GM23338 (cell line): Measurements from ENCODE around the gene GALNT14.

Source experiments
- CREB1 ChIP-seq: fragments of 250-450 bp; sonication (Bioruptor Pico); IDR thresholded peaks from 2 replicates; pipeline ENCODE4 v1.5.0; 2020; ENCODE audit warnings: low read depth, mild to moderate bottlenecking, moderate library complexity
- EZH2 ChIP-seq: fragments of 200-600 bp; sonication (generic); IDR thresholded peaks from one replicate; pipeline ENCODE4 v1.8.0; 2017; ENCODE audit warnings: antibody characterized with exemption, mild to moderate bottlenecking, low read depth; ENCODE audit not compliant: unreplicated experiment
- EZH2phosphoT487 ChIP-seq: fragments of 200-600 bp; sonication (generic); IDR thresholded peaks from one replicate; pipeline ENCODE4 v1.8.1; 2018; ENCODE audit warnings: antibody characterized with exemption; ENCODE audit not compliant: unreplicated experiment
- JUNB ChIP-seq: IDR thresholded peaks from one replicate; pipeline ENCODE4 v1.6.1; 2016; ENCODE audit warnings: antibody characterized with exemption; ENCODE audit not compliant: unreplicated experiment
- NANOG ChIP-seq: IDR thresholded peaks from 2 replicates; pipeline ENCODE4 v1.6.1; 2016; ENCODE audit warnings: antibody characterized with exemption, borderline replicate concordance
- POLR2AphosphoS5 ChIP-seq: IDR thresholded peaks from 2 replicates; pipeline ENCODE4 v1.6.1; 2016; ENCODE audit warnings: antibody characterized with exemption, low read depth
- TF ChIP-seq, protein P1 (sequence below), 2 experiments: fragments of 200-600 bp in 1 of 2; sonication (generic) in 1 of 2; conservative IDR thresholded peaks; 2 replicates each; pipeline versions ENCODE4 v1.5.1 to v1.6.1; 2016 to 2017; ENCODE audit warnings: antibody characterized with exemption in 2 of 2, low read depth in 2 of 2, mild to moderate bottlenecking in 2 of 2, moderate library complexity in 1 of 2
- TF ChIP-seq, protein P2 (sequence below): IDR thresholded peaks from one replicate; pipeline ENCODE4 v1.6.1; 2018; ENCODE audit warnings: antibody characterized with exemption; ENCODE audit not compliant: unreplicated experiment
- TF ChIP-seq, protein P3 (sequence below): IDR thresholded peaks from 2 replicates; pipeline ENCODE4 v1.6.1; 2016; ENCODE audit warnings: antibody characterized with exemption

DNA sequence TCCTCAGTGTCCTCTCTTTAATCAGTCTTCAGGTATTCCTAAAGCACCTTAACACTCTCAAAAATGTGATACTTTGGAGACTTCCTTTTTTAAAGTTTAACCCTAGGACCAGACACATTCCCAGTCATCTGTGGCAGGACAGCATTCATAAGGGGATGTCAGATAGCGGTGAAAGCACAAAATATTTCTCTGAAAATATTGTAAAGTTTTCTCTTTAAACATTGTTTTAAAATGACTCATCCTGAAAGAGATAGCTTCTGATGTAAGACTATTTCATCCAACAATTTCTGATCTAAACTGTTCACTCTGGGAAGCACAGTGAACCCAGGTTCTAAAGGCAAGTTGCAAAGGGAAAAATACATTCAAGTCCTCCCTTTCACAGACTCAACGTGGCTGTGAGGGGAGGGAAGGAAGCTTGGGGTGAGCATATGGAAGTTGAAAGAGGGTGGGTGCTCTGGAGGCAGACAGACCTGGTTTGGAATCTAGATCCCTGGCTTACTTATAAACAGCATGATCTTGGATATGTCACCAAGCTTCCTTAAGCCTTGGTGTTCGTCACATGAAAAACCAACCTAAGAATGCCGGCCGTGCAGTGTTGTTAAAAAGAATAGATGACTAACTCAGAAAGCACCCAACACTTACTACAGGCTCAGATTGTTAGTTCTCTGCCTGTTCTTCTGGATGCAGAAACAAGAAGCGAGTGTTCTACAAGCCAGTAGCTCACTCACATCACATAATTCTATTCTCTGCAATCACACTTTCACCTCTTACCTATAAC is 12.1 kb downstream of the GALNT14 start:
- no peak for TF ChIP-seq POLR2AphosphoS5
- TF ChIP-seq, protein P1, sequence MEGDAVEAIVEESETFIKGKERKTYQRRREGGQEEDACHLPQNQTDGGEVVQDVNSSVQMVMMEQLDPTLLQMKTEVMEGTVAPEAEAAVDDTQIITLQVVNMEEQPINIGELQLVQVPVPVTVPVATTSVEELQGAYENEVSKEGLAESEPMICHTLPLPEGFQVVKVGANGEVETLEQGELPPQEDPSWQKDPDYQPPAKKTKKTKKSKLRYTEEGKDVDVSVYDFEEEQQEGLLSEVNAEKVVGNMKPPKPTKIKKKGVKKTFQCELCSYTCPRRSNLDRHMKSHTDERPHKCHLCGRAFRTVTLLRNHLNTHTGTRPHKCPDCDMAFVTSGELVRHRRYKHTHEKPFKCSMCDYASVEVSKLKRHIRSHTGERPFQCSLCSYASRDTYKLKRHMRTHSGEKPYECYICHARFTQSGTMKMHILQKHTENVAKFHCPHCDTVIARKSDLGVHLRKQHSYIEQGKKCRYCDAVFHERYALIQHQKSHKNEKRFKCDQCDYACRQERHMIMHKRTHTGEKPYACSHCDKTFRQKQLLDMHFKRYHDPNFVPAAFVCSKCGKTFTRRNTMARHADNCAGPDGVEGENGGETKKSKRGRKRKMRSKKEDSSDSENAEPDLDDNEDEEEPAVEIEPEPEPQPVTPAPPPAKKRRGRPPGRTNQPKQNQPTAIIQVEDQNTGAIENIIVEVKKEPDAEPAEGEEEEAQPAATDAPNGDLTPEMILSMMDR (conservative IDR thresholded peaks at IDR 0.05; ENCODE audit: low read depth in 2 of 2): no peak
- TF ChIP-seq, protein P2, sequence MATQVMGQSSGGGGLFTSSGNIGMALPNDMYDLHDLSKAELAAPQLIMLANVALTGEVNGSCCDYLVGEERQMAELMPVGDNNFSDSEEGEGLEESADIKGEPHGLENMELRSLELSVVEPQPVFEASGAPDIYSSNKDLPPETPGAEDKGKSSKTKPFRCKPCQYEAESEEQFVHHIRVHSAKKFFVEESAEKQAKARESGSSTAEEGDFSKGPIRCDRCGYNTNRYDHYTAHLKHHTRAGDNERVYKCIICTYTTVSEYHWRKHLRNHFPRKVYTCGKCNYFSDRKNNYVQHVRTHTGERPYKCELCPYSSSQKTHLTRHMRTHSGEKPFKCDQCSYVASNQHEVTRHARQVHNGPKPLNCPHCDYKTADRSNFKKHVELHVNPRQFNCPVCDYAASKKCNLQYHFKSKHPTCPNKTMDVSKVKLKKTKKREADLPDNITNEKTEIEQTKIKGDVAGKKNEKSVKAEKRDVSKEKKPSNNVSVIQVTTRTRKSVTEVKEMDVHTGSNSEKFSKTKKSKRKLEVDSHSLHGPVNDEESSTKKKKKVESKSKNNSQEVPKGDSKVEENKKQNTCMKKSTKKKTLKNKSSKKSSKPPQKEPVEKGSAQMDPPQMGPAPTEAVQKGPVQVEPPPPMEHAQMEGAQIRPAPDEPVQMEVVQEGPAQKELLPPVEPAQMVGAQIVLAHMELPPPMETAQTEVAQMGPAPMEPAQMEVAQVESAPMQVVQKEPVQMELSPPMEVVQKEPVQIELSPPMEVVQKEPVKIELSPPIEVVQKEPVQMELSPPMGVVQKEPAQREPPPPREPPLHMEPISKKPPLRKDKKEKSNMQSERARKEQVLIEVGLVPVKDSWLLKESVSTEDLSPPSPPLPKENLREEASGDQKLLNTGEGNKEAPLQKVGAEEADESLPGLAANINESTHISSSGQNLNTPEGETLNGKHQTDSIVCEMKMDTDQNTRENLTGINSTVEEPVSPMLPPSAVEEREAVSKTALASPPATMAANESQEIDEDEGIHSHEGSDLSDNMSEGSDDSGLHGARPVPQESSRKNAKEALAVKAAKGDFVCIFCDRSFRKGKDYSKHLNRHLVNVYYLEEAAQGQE: no peak
- TF ChIP-seq EZH2: no peak
- TF ChIP-seq CREB1 (CRISPR knock-in tag): no peak
- TF ChIP-seq, protein P3, sequence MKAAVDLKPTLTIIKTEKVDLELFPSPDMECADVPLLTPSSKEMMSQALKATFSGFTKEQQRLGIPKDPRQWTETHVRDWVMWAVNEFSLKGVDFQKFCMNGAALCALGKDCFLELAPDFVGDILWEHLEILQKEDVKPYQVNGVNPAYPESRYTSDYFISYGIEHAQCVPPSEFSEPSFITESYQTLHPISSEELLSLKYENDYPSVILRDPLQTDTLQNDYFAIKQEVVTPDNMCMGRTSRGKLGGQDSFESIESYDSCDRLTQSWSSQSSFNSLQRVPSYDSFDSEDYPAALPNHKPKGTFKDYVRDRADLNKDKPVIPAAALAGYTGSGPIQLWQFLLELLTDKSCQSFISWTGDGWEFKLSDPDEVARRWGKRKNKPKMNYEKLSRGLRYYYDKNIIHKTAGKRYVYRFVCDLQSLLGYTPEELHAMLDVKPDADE: no peak
- TF ChIP-seq JUNB: no peak
- no peak for TF ChIP-seq EZH2phosphoT487
- TF ChIP-seq NANOG: no peak
